OCI-LY1 (cell line): Measurements from ENCODE around the gene C18orf63.
A peak's percentile ranks its signal among the peaks of the same experiment; 100 is the strongest.
"Not testable (repeated sequence)": the region's sequence is repeated elsewhere in the genome, so short reads cannot be mapped to it uniquely, and the experiment has no call there.

Experiments used
- H2AFZ ChIP-seq: fragments of 200-600 bp; sonication (generic), shearing (Covaris generic); 2 replicates; pipeline ENCODE4 v1.6.0; 2014; ENCODE audit warnings: antibody characterized with exemption, mild to moderate bottlenecking, low read length
- H3F3A ChIP-seq: fragments of 200-600 bp; sonication (generic), shearing (Covaris generic); 2 replicates; pipeline ENCODE4 v1.6.0; 2014; ENCODE audit warnings: mild to moderate bottlenecking, antibody characterized with exemption, low read length, moderate library complexity; ENCODE audit not compliant: insufficient read depth
- H3K27ac ChIP-seq: fragments of 200-600 bp; sonication (generic); 2 replicates; pipeline ENCODE4 v1.5.1; 2014; ENCODE audit warnings: low read length, mixed run types, mild to moderate bottlenecking, low read depth; ENCODE audit not compliant: poor library complexity, severe bottlenecking
- H3K27me3 ChIP-seq: fragments of 200-600 bp; sonication (generic); 2 replicates; pipeline ENCODE4 v1.6.0; 2014; ENCODE audit warnings: antibody characterized with exemption, mild to moderate bottlenecking, low read length, moderate library complexity; ENCODE audit not compliant: insufficient read depth
- H3K36me3 ChIP-seq: fragments of 200-600 bp; sonication (generic); 2 replicates; pipeline ENCODE4 v1.6.1; 2014; ENCODE audit warnings: mild to moderate bottlenecking, antibody characterized with exemption, low read length, moderate library complexity, mixed read lengths; ENCODE audit not compliant: insufficient read depth
- H3K4me1 ChIP-seq: fragments of 200-600 bp; sonication (generic); 2 replicates; pipeline ENCODE4 v1.5.1; 2014; ENCODE audit warnings: mild to moderate bottlenecking, low read length, moderate library complexity; ENCODE audit not compliant: insufficient read depth, severe bottlenecking
- H3K4me2 ChIP-seq: fragments of 200-600 bp; sonication (generic), shearing (Covaris generic); 2 replicates; pipeline ENCODE4 v1.6.1; 2014; ENCODE audit warnings: low read length
- H3K4me3 ChIP-seq: fragments of 200-600 bp; sonication (generic); 2 replicates; pipeline ENCODE4 v1.5.1; 2014; ENCODE audit warnings: low read length, low read depth, mild to moderate bottlenecking, mixed read lengths; ENCODE audit not compliant: poor library complexity, severe bottlenecking
- H3K79me2 ChIP-seq: fragments of 200-600 bp; shearing (Covaris generic); 2 replicates; pipeline ENCODE4 v1.6.1; 2016; ENCODE audit warnings: mixed run types, low read length, mixed read lengths; ENCODE audit not compliant: insufficient read depth
- H3K9ac ChIP-seq: fragments of 200-600 bp; sonication (generic), shearing (Covaris generic); 2 replicates; pipeline ENCODE4 v1.6.1; 2014; ENCODE audit warnings: mild to moderate bottlenecking, low read length, mixed read lengths
- H3K9me2 ChIP-seq: fragments of 200-600 bp; sonication (generic), shearing (Covaris generic); 2 replicates; pipeline ENCODE4 v1.6.1; 2014; ENCODE audit warnings: low read depth, mild to moderate bottlenecking, low read length, mixed read lengths
- H3K9me3 ChIP-seq: fragments of 200-600 bp; shearing (Covaris generic); 2 replicates; pipeline ENCODE4 v1.6.1; 2014; ENCODE audit warnings: low read length, mixed read lengths
- H4K20me1 ChIP-seq: fragments of 200-600 bp; sonication (generic), shearing (Covaris generic); 2 replicates; pipeline ENCODE4 v1.6.0; 2016; ENCODE audit warnings: mild to moderate bottlenecking, low read length; ENCODE audit not compliant: insufficient read depth
- EZH2 ChIP-seq: fragments of 200-600 bp; sonication (generic), shearing (Covaris generic); IDR thresholded peaks from 2 replicates; pipeline ENCODE4 v1.8.0; 2017; ENCODE audit warnings: borderline replicate concordance, mixed run types, mild to moderate bottlenecking, antibody characterized with exemption, low read length, moderate library complexity, mixed read lengths
- TF ChIP-seq, protein P1 (sequence below): fragments of 200-600 bp; sonication (generic), shearing (Covaris generic); IDR thresholded peaks from 2 replicates; pipeline ENCODE4 v1.5.1; 2017; ENCODE audit warnings: mild to moderate bottlenecking, antibody characterized with exemption, low read length, moderate library complexity, mixed read lengths

Gene C18orf63

GRCh38 chr18:74292541-74292858 lies 23.1 kb upstream of the C18orf63 start:
- Histone ChIP-seq H3K27ac (peak overlapping the region; percentile 54), H3K9ac (peak overlapping the region; percentile 70)

GRCh38 chr18:74292982-74293381 lies 22.7 kb upstream of the C18orf63 start:
- H3K27me3 ChIP-seq, H3K9me2 ChIP-seq, H4K20me1 ChIP-seq, H3K9me3 ChIP-seq, H3K4me2 ChIP-seq, H3K9ac ChIP-seq, H3F3A ChIP-seq, H3K4me3 ChIP-seq, H3K79me2 ChIP-seq, H2AFZ ChIP-seq, H3K27ac ChIP-seq: not testable (repeated sequence)
- H3K36me3 ChIP-seq = peaks cover 10% of the 10 kb centered on the region
- H3K4me1 ChIP-seq = peaks cover 35% of the 10 kb centered on the region

More at GRCh38 chr18:74292541-74292858, 23.1 kb upstream of the C18orf63 start:
- H3K9me2 ChIP-seq = no peaks in the 10 kb centered on the region
- no peaks in the 10 kb centered on the region for H3K27me3 ChIP-seq
- no peaks in the 10 kb centered on the region for H4K20me1 ChIP-seq
- TF ChIP-seq EZH2 = no peak
- TF ChIP-seq, protein P1, sequence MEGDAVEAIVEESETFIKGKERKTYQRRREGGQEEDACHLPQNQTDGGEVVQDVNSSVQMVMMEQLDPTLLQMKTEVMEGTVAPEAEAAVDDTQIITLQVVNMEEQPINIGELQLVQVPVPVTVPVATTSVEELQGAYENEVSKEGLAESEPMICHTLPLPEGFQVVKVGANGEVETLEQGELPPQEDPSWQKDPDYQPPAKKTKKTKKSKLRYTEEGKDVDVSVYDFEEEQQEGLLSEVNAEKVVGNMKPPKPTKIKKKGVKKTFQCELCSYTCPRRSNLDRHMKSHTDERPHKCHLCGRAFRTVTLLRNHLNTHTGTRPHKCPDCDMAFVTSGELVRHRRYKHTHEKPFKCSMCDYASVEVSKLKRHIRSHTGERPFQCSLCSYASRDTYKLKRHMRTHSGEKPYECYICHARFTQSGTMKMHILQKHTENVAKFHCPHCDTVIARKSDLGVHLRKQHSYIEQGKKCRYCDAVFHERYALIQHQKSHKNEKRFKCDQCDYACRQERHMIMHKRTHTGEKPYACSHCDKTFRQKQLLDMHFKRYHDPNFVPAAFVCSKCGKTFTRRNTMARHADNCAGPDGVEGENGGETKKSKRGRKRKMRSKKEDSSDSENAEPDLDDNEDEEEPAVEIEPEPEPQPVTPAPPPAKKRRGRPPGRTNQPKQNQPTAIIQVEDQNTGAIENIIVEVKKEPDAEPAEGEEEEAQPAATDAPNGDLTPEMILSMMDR = no peak
- peaks cover 9% of the 10 kb centered on the region; the same call in 1 of the 2 replicates for H3K79me2 ChIP-seq
- peak overlapping the region; percentile 92 for H3K4me3 ChIP-seq
- peak overlapping the region; percentile 81 for H3K4me2 ChIP-seq
- H3K4me1 ChIP-seq = peaks cover 40% of the 10 kb centered on the region
- peak overlapping the region; percentile 43; the same call in 1 of the 2 replicates for H2AFZ ChIP-seq
- 0 out of 2 replicates have a peak, but pooled peaks cover 5% of the 10 kb centered on the region for H3F3A ChIP-seq
- peaks cover 10% of the 10 kb centered on the region for H3K36me3 ChIP-seq
- H3K9me3 ChIP-seq = peaks cover 2% of the 10 kb centered on the region; the same call in 1 of the 2 replicates

GRCh38 chr18:74294526-74294925 lies 21.1 kb upstream of the C18orf63 start:
- H3F3A ChIP-seq = no peaks in the 10 kb centered on the region
- no peaks in the 10 kb centered on the region for H4K20me1 ChIP-seq
- H3K4me1 ChIP-seq = peaks cover 20% of the 10 kb centered on the region
- no peaks in the 10 kb centered on the region for H3K27me3 ChIP-seq
- H2AFZ ChIP-seq = no peak overlapping the region
- peaks cover 5% of the 10 kb centered on the region for H3K9me3 ChIP-seq
- no peak overlapping the region for H3K4me3 ChIP-seq
- H3K9ac ChIP-seq = no peak overlapping the region
- peaks cover 4% of the 10 kb centered on the region; the same call in 1 of the 2 replicates for H3K79me2 ChIP-seq
- no peak overlapping the region for H3K27ac ChIP-seq
- H3K9me2 ChIP-seq = no peaks in the 10 kb centered on the region
- H3K36me3 ChIP-seq = peaks cover 10% of the 10 kb centered on the region
- TF ChIP-seq, protein P1 = no peak
- TF ChIP-seq EZH2 = no peak
- H3K4me2 ChIP-seq = no peak overlapping the region

DNA sequence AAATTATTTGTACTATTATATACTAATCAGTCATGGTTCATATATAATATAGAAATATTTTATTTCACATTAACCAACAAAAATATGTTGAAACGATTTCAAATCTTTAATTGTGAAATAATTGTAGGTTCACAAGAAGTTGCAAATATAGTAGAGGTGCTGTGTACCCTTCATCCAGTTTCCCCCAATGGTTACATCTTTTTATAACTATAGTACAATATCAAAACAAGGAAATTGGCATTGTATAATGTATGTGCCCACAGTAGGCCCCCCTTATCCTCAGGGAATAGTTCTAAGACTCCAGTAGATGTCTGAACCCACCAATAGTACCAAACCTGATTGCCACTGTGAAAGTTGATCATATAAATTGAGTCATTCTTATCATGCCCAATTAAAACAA lies 16.5 kb upstream of the C18orf63 start:
- no peaks in the 10 kb centered on the region for H3K4me1 ChIP-seq
- no peaks in the 10 kb centered on the region for H3K9me2 ChIP-seq
- no peaks in the 10 kb centered on the region for H4K20me1 ChIP-seq
- H2AFZ ChIP-seq = no peak overlapping the region
- no peaks in the 10 kb centered on the region for H3K27me3 ChIP-seq
- H3K4me3 ChIP-seq = no peak overlapping the region
- H3F3A ChIP-seq = peaks cover 3% of the 10 kb centered on the region; the same call in 1 of the 2 replicates
- no peak overlapping the region for H3K9ac ChIP-seq
- H3K36me3 ChIP-seq = no peaks in the 10 kb centered on the region; the same call in 1 of the 2 replicates
- H3K9me3 ChIP-seq = peaks cover 2% of the 10 kb centered on the region; the same call in 1 of the 2 replicates
- H3K4me2 ChIP-seq = no peak overlapping the region
- H3K79me2 ChIP-seq = no peaks in the 10 kb centered on the region
- H3K27ac ChIP-seq = no peak overlapping the region
- TF ChIP-seq, protein P1 = no peak
- TF ChIP-seq EZH2 = no peak
